T-cell (primary cell): ENCODE data around the gene HDGFL2. TPM values are rescaled to one million over a fixed set of nuclear protein-coding genes. Genes with fewer than 3 reads are reported as not detected.

Source experiments
- ATAC-seq, 4 experiments: fragments of 200-7000 bp in 3 of 4; fragments of 150-1000 bp in 1 of 4; cut with Tn5 transposase; replicated peaks in 1 of 4; 1 replicate in 3 of 4; 2 replicates in 1 of 4; pipeline ENCODE4 v1.10.0; 2021; ENCODE audit warnings: moderate library complexity in 3 of 4, mild to moderate bottlenecking in 2 of 4, moderate number of reproducible peaks in 1 of 4
- CTCF ChIA-PET, 2 donors: fragments of 300-600 bp; sonication (Branson Sonifier 250); formaldehyde crosslinking; loops; one replicate each; lab custom pipeline; 2022; ENCODE audit warnings: antibody characterized with exemption in 2 of 2; lab: Charles Lee
- POLR2A ChIA-PET, 2 donors: fragments of 300-600 bp; sonication (Branson Sonifier 250); formaldehyde crosslinking; loops; one replicate each; lab custom pipeline; 2022; ENCODE audit warnings: antibody characterized with exemption in 2 of 2; lab: Charles Lee
- DNase-seq, 35 experiments: peaks; one replicate each; pipeline versions ENCODE4 v3.0.0 to v3.0.0-alpha.2; 2013 to 2023
- H3K27ac ChIP-seq: one replicate; pipeline ENCODE4 v1.5.1; 2013; ENCODE audit warnings: low read length
- H3K27me3 ChIP-seq, 2 experiments: replicated peaks in 1 of 2; 1 replicate in 1 of 2; 2 replicates in 1 of 2; pipeline versions ENCODE4 v1.6.1 to v1.7.0; 2013; ENCODE audit warnings: low read length in 1 of 2, mixed read lengths in 1 of 2; ENCODE audit not compliant: control insufficient read depth in 2 of 2, insufficient read depth in 2 of 2; ENCODE audit errors: extremely low read depth in 1 of 2
- H3K36me3 ChIP-seq, 2 donors: 1 replicate in 1 of 2; 2 replicates in 1 of 2; pipeline versions ENCODE4 v1.6.1 to v1.7.0; 2013; ENCODE audit warnings: low read length in 1 of 2; ENCODE audit not compliant: control insufficient read depth in 2 of 2, insufficient read depth in 1 of 2; ENCODE audit errors: extremely low read depth in 1 of 2
- H3K4me1 ChIP-seq, 2 experiments: 1 replicate in 1 of 2; 2 replicates in 1 of 2; pipeline versions ENCODE4 v1.6.1 to v1.7.0; 2013; ENCODE audit warnings: low read length in 2 of 2, mixed read lengths in 1 of 2; ENCODE audit not compliant: insufficient read depth in 2 of 2, control insufficient read depth in 1 of 2; ENCODE audit errors: extremely low read depth in 1 of 2
- H3K4me3 ChIP-seq, 2 donors: 1 replicate in 1 of 2; 2 replicates in 1 of 2; pipeline versions ENCODE4 v1.5.1 to v1.7.0; 2013; ENCODE audit warnings: mild to moderate bottlenecking in 2 of 2, low read length in 1 of 2, moderate library complexity in 1 of 2; ENCODE audit not compliant: control insufficient read depth in 1 of 2; ENCODE audit errors: extremely low read depth in 1 of 2
- H3K9me3 ChIP-seq: 2 replicates; pipeline ENCODE4 v1.7.0; 2013
- H3K27ac Mint-ChIP-seq, 2 donors: one replicate each; pipeline ENCODE4 v1.8.0; 2020 to 2021; ENCODE audit warnings: mild to moderate bottlenecking in 2 of 2, mixed read lengths in 2 of 2
- H3K27me3 Mint-ChIP-seq, 2 donors: one replicate each; pipeline ENCODE4 v1.8.0; 2021 to 2022; ENCODE audit warnings: mixed read lengths in 2 of 2
- H3K36me3 Mint-ChIP-seq: one replicate; pipeline ENCODE4 v1.8.0; 2021; ENCODE audit warnings: mixed read lengths
- H3K4me1 Mint-ChIP-seq, 3 donors: one replicate each; pipeline ENCODE4 v1.8.0; 2020 to 2022; ENCODE audit warnings: mixed read lengths in 3 of 3, mild to moderate bottlenecking in 1 of 3
- H3K4me3 Mint-ChIP-seq, 3 donors: one replicate each; pipeline ENCODE4 v1.8.0; 2020 to 2022; ENCODE audit warnings: mild to moderate bottlenecking in 3 of 3, mixed read lengths in 3 of 3, moderate library complexity in 3 of 3
- H3K9me3 Mint-ChIP-seq, 3 donors: one replicate each; pipeline ENCODE4 v1.8.0; 2020 to 2022; ENCODE audit warnings: mixed read lengths in 3 of 3
- WGBS: methylation state at CpG from one replicate; pipeline ENCODE4 v1.1.5; 2013; ENCODE audit warnings: missing lambda C conversion rate; ENCODE audit not compliant: insufficient coverage; 5-methylcytosine and 5-hydroxymethylcytosine counted together
- total RNA-seq, 35 experiments: library from RNA in 6 of 35; stranded (reverse) in 6 of 35; fragments of 120-200 nt in 1 of 35; gene quantifications; one replicate each; pipeline versions ENCODE4 v1.2.1 to v1.2.4 and lab custom pipeline; 2013 to 2026

The HDGFL2 gene
- total RNA-seq (10 to 100 TPM; 24.9 to 41.8 (median 39.4) TPM), total RNA-seq (lab: John Stamatoyannopoulos, UW) (9.0 to 60.1 (median 41.0) reads per million in 29 experiments)
- total RNA-seq (2013): 18.4 TPM

GRCh38 chr19:4472174-4472974 is at the start of gene HDGFL2:
Gene HDGFL2, plus strand, starts transcription at chr19:4472297. Its CDS starts 54 bp downstream, at chr19:4472351.
- ATAC-seq: no peak
- peak within 1 kb of the TSS in 2 of 3 donors; percentile 73 to 76 for H3K4me3 Mint-ChIP-seq
- H3K27ac Mint-ChIP-seq: no peak within 1 kb of the TSS

GRCh38 chr19:4423416-4424126 is 48.5 kb upstream of the HDGFL2 start:
- Histone ChIP-seq H3K27ac (no peak overlapping the region), H3K27me3 (no peaks in the 10 kb centered on the region), H3K9me3 (no peaks in the 10 kb centered on the region), H3K36me3 (peaks cover 4 to 10% of the 10 kb centered on the region in 2 donors), H3K4me3 (no peak overlapping the region), H3K4me1 (no peaks in the 10 kb centered on the region)
- ChIA-PET CTCF (no interaction called here), POLR2A (no interaction called here)
- WGBS: 92% methylated on average over 11 of the region's 16 CpGs
- H3K27me3 Mint-ChIP-seq: no peaks in the 10 kb centered on the region
- ATAC-seq (no peak), DNase-seq (no peak)
- H3K4me1 Mint-ChIP-seq: no peaks in the 10 kb centered on the region
- H3K36me3 Mint-ChIP-seq: peaks cover 17% of the 10 kb centered on the region
- H3K9me3 Mint-ChIP-seq: no peaks in the 10 kb centered on the region
- no peak overlapping the region for H3K4me3 Mint-ChIP-seq
- H3K27ac Mint-ChIP-seq: no peak overlapping the region

More at GRCh38 chr19:4472174-4472974, at the start of gene HDGFL2:
- Mint-ChIP-seq H3K36me3 (peaks cover 8% of the 10 kb centered on the region), H3K27me3 (no peaks in the 10 kb centered on the region), H3K9me3 (no peaks in the 10 kb centered on the region), H3K4me1 (peaks cover 23 to 25% (median 24%) of the 10 kb centered on the region in 3 donors)
- WGBS: under 1% methylated on average over 54 of the region's 71 CpGs
- DNase-seq: peak in 4 of 35 experiments; percentile 85 to 97 (median 95)
- POLR2A ChIA-PET: interaction anchor here in 1 of 2 donors (0.9 to 1.3 kb wide), 3 partner anchors 70 to 226 kb away, joined by 3 to 5 read pairs (median 4); partner anchors contain the start of genes CHAF1A, SH3GL1 and YJU2
- CTCF ChIA-PET: interaction anchor here in 1 of 2 donors (1.0 to 1.9 kb wide), 7 partner anchors 14 to 319 kb away, joined by 3 to 13 read pairs (median 6); partner anchors contain the start of genes FEM1A, MPND and SH3GL1
- no peaks in the 10 kb centered on the region for H3K27me3 ChIP-seq
- H3K4me1 ChIP-seq: peaks cover 15 to 38% of the 10 kb centered on the region in 2 experiments
- H3K9me3 ChIP-seq: no peaks in the 10 kb centered on the region
- H3K4me3 ChIP-seq: peak within 1 kb of the TSS; percentile 80 to 84
- H3K27ac ChIP-seq: peak within 1 kb of the TSS; percentile 83
- peaks cover 0 to 16% of the 10 kb centered on the region in 2 donors for H3K36me3 ChIP-seq

DNA sequence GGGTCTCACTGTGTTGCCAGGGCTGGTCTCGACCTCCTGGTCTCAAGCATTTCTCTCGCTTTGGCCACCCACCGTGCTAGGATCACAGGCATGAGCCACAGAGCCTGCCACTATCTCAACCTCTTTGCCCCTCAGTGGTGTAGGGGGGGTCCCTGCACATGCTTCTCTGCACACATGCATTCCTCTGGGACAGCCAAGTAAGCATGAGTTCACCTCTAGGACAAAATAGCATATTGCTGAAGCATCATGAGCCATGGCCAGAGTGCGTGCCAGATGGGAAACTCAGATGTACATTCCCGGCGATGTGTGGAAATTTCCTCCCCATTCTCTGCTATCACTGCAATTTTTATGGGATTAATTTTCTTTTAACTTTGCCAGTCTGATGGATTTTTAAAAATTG is 46.6 kb upstream of the HDGFL2 start:
- Histone ChIP-seq H3K36me3 (peaks cover 11 to 22% of the 10 kb centered on the region in 2 donors), H3K9me3 (no peaks in the 10 kb centered on the region), H3K4me3 (no peak overlapping the region), H3K27ac (no peak overlapping the region), H3K4me1 (no peaks in the 10 kb centered on the region), H3K27me3 (no peaks in the 10 kb centered on the region)
- H3K4me3 Mint-ChIP-seq: no peak overlapping the region
- no peak for ATAC-seq
- H3K9me3 Mint-ChIP-seq: no peaks in the 10 kb centered on the region
- CTCF ChIA-PET: no interaction called here
- H3K36me3 Mint-ChIP-seq: peaks cover 26% of the 10 kb centered on the region
- no peak for DNase-seq
- POLR2A ChIA-PET: no interaction called here
- no CpG with 5 or more reads among the region's 6 CpGs for WGBS
- no peak overlapping the region for H3K27ac Mint-ChIP-seq
- no peaks in the 10 kb centered on the region for H3K27me3 Mint-ChIP-seq
- H3K4me1 Mint-ChIP-seq: no peaks in the 10 kb centered on the region

GRCh38 chr19:4428326-4428975 is 43.6 kb upstream of the HDGFL2 start:
- no peaks in the 10 kb centered on the region for H3K4me1 ChIP-seq
- POLR2A ChIA-PET: no interaction called here

DNA sequence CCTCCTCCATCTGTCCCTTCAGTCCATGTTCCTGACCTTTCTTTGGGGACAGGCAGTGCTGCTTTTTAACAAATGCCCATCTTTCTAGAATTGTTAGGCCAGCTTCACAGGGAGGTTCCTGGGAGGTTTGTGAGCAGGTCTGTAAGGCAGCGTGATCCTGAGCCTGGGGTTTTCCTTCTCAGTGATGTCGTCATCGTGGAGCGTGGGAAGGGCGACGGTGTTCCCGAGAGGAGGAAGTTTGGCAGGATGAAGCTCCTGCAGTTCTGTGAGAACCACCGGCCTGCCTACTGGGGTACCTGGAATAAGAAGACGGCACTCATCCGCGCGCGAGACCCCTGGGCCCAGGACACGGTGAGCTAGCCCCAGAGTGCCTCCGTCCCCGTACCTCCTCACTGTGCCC is 42.8 kb upstream of the HDGFL2 start:
- H3K36me3 Mint-ChIP-seq: peaks cover 22% of the 10 kb centered on the region
- H3K27ac Mint-ChIP-seq: no peak overlapping the region
- no peak overlapping the region for H3K4me3 Mint-ChIP-seq
- ATAC-seq (no peak), DNase-seq (no peak)
- no peaks in the 10 kb centered on the region for H3K9me3 Mint-ChIP-seq
- H3K9me3 ChIP-seq: no peaks in the 10 kb centered on the region
- no peaks in the 10 kb centered on the region for H3K4me1 ChIP-seq
- no peak overlapping the region for H3K4me3 ChIP-seq
- H3K36me3 ChIP-seq: peaks cover 14 to 33% of the 10 kb centered on the region in 2 donors
- ChIA-PET CTCF (no interaction called here), POLR2A (no interaction called here)
- H3K4me1 Mint-ChIP-seq: no peaks in the 10 kb centered on the region
- H3K27me3 ChIP-seq: no peaks in the 10 kb centered on the region
- no peaks in the 10 kb centered on the region for H3K27me3 Mint-ChIP-seq
- H3K27ac ChIP-seq: no peak overlapping the region
- 97% methylated on average over 15 of the region's 16 CpGs for WGBS

More at GRCh38 chr19:4428326-4428975, 43.6 kb upstream of the HDGFL2 start:
- Mint-ChIP-seq H3K4me1 (no peaks in the 10 kb centered on the region), H3K27ac (no peak overlapping the region), H3K4me3 (no peak overlapping the region), H3K27me3 (no peaks in the 10 kb centered on the region), H3K36me3 (peaks cover 27% of the 10 kb centered on the region), H3K9me3 (no peaks in the 10 kb centered on the region)
- Histone ChIP-seq H3K27me3 (no peaks in the 10 kb centered on the region), H3K4me3 (no peak overlapping the region), H3K27ac (no peak overlapping the region), H3K36me3 (peaks cover 11 to 35% of the 10 kb centered on the region in 2 donors), H3K9me3 (no peaks in the 10 kb centered on the region)
- CTCF ChIA-PET: no interaction called here
- ATAC-seq (no peak), DNase-seq (no peak)
- WGBS: 98% methylated on average over 20 of the region's 20 CpGs

DNA sequence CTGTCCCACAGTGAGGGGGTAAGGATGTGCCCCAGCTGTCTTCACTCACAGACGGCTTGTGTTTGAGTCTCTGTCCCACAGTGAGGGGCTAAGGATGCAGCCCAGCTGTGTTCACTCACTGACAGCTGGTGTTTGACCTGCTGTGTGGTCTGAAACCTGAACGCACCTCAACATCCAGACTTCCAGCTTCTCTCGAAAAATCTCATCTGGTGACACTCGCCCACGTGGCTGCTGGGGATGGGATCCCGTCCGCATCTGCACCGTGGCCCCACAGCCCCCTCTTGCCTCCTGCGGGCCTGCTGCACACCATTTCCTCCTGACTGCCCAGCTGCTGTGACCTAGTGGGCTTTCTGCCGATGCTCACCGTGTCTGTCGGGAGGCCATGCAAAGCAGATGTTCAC is 42.3 kb upstream of the HDGFL2 start:
- Histone ChIP-seq H3K4me1 (no peaks in the 10 kb centered on the region), H3K27me3 (no peaks in the 10 kb centered on the region), H3K4me3 (no peak overlapping the region), H3K36me3 (peaks cover 14 to 34% of the 10 kb centered on the region in 2 donors), H3K9me3 (no peaks in the 10 kb centered on the region), H3K27ac (no peak overlapping the region)
- no peak for ATAC-seq
- ChIA-PET POLR2A (no interaction called here), CTCF (no interaction called here)
- Mint-ChIP-seq H3K36me3 (peaks cover 27% of the 10 kb centered on the region), H3K4me1 (no peaks in the 10 kb centered on the region), H3K27ac (no peak overlapping the region), H3K27me3 (no peaks in the 10 kb centered on the region), H3K4me3 (no peak overlapping the region), H3K9me3 (no peaks in the 10 kb centered on the region)
- DNase-seq: no peak
- 92% methylated on average over 11 of the region's 12 CpGs for WGBS
